Measurements from ENCODE around the gene CTU1. TPM values are rescaled to one million over a fixed set of nuclear protein-coding genes. Genes with fewer than 3 reads are reported as not detected.

Gene CTU1
- total RNA-seq, 3 donors from 2014 or later: 24.1 to 29.3 (median 27.7) TPM

DNA sequence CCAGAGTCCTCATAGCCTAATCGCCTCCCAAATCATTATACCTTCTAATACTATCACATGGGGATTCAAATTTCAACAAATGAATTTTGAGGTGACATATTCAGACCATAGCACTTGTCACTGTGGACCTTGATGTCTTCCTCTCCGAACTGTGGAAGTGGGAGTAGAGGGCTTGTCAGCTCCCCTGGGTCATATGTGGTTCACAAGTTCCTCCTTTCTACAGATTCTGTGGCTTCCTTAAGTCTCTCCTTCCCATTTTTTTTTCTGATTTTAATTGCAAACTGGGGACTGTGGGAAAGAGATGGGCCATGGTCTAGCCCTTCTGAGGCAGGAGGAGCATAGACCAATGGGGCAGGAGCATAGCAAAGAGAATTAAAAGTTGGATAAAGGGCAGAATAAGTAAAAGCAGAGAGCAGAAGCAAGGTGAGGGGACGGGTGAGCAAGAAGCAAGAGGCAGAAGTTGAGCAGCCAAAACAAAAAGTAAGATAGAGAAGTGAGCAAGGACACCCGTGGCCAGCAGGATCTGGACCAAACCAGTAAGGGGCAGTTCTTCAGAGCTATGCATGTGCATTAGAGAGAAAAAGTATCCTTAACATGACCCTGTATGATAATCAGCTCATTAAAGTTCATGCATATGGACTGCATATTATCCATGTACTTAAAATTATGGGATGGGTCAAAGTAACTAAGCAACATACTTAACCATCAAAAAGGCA lies 31.2 kb upstream of the CTU1 start:
- DNase-seq: no peak
- no peak for ATAC-seq
- peaks cover 5% of the 10 kb centered on the region for H3K27me3 Mint-ChIP-seq (ENCODE audit: low read depth)
- H3K9me3 Mint-ChIP-seq: no peaks in the 10 kb centered on the region
- no peak overlapping the region for H3K4me3 Mint-ChIP-seq
- H3K36me3 Mint-ChIP-seq (ENCODE audit: insufficient read depth): no peaks in the 10 kb centered on the region
- H3K4me1 Mint-ChIP-seq (ENCODE audit: low read depth): peaks cover 23% of the 10 kb centered on the region

DNA sequence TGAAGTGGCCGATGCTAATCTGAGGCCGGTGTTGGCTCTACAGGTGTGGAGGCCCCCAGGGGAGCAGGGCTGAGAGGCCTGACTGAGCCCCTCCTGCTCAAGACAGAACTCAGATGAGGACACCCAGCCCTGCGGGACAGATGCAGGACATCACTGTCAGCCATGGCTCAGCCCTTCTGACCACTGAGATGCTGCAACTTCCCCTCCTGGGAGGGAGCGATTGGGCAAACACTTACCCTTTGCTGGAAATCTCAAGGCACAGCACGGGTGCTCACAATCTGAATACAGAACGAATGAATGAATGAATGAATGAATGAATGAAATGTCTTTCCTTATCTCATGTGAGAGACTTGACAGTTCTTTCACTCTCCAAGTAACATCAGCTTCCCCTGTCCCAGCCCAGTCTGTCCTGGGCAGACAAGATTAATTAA lies 30.4 kb upstream of the CTU1 start:
- Mint-ChIP-seq H3K27me3 (ENCODE audit: low read depth) (peaks cover 5% of the 10 kb centered on the region), H3K9me3 (no peaks in the 10 kb centered on the region), H3K4me1 (ENCODE audit: low read depth) (peaks cover 23% of the 10 kb centered on the region), H3K4me3 (no peak overlapping the region), H3K36me3 (ENCODE audit: insufficient read depth) (no peaks in the 10 kb centered on the region)
- DNase-seq (no peak), ATAC-seq (no peak)

DNA sequence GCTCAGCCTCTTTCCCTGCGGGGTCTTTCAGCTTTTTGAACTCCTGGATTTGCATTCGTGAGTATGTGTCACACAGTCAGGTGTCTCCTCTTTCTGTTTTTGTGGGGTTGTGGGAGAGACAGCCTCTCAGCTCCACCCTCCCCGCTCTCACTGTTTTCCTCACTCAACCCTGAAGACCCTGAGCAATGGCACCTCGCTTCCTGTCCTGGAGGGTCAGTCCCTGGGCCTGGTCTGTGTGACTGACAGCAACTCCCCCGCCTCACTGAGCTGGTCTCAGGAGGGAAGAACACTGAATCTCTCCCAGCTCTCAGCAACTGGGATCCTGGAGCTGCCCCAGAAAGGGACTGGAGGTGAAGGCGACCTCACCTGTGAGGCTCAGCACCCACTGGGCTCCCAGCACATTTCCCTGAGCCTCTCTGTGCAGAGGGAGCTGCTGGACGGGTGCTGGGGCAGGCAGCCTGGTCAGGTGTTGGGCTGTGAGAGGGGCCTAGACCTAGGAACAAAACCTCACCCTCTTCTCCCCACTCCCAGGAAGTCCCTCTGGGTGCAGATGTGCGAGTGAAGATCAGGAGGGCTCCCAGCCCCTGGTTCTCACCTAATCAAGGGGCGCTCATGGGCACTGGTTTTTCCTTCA lies 29.7 kb upstream of the CTU1 start:
- DNase-seq (no peak), ATAC-seq (no peak)
- Mint-ChIP-seq H3K27me3 (ENCODE audit: low read depth) (peaks cover 5% of the 10 kb centered on the region), H3K9me3 (no peaks in the 10 kb centered on the region), H3K36me3 (ENCODE audit: insufficient read depth) (no peaks in the 10 kb centered on the region), H3K4me3 (no peak overlapping the region), H3K4me1 (ENCODE audit: low read depth) (peaks cover 23% of the 10 kb centered on the region)

DNA sequence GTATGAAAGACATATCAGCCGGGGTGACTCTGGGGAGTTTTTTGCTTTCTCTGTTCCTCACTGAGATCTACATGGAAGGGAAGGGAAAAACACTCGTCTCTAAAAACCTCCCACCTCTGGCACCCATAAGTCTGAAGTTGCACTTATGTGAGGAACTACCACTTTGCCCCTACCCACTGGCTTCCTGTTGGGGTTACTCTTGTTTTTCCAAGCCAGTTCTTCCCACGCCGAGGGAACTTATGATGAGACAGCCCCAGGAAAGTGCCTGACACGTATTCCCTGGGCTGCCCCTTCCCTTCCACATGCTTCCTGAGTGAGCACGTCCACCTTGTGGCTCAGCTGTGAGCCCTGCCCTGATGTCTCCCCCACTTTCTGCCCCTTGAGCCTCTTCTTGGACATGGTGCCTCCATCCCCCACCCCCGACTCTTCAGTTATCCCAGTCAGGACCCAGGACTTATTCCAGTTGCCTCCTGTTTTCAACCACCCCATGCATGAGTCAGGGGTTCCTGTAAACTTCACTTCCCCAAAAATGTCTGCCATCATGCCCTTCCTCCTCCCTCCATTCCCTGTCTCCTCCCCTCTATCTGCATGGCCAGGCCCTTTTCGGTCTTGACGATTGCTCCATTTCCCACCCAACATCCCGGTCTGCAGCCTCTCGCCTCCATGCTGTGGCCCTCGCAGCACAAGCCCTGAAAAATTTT lies 28.8 kb upstream of the CTU1 start:
- Mint-ChIP-seq H3K4me1 (ENCODE audit: low read depth) (peaks cover 30% of the 10 kb centered on the region), H3K4me3 (no peak overlapping the region), H3K9me3 (no peaks in the 10 kb centered on the region), H3K27me3 (ENCODE audit: low read depth) (peaks cover 5% of the 10 kb centered on the region), H3K36me3 (ENCODE audit: insufficient read depth) (no peaks in the 10 kb centered on the region)
- DNase-seq (no peak), ATAC-seq (no peak)

DNA sequence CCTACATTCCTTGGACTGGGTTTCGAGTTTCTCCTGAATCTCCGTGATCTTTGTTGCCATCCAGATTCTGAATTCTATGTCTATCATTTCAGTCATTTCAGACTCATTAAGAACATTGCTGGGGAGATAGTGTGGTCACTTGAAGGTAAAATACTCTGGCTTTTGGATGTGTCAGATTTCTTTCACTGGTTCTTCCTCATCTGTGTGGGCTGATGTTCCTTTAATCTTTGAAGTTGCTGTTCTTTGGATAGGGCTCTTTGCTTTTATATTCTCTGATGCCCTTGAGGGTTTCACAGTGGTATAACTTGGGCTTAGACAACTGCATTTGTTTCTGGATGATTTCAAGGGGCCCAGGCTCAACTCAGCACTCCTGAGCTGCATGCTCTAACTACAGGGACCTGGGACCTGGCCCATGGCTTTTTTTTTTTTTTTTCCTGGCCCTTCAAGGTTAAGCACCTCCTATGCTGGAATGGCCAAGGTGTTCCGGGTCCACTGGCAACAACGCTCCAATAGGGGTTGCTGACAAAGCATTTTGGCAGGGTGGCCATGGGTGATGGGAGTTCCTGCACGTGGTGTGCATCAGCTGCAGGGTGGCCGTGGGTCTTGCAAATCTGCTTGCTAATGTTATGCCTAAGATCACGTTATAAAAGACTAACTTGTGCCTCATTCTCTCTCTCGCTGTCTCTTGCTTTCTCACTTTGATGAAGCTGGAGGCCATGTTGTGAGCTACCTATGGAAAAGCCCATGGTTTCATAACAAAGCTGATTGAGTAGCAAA lies 28.0 kb upstream of the CTU1 start:
- H3K4me1 Mint-ChIP-seq (ENCODE audit: low read depth): peaks cover 36% of the 10 kb centered on the region

GRCh38 chr19:51135004-51135403 lies 26.8 kb upstream of the CTU1 start:
- H3K36me3 Mint-ChIP-seq (ENCODE audit: insufficient read depth): no peaks in the 10 kb centered on the region
- no peak for DNase-seq
- no peak for ATAC-seq
- H3K4me1 Mint-ChIP-seq (ENCODE audit: low read depth): peaks cover 47% of the 10 kb centered on the region
- H3K4me3 Mint-ChIP-seq: no peak overlapping the region
- H3K9me3 Mint-ChIP-seq: no peaks in the 10 kb centered on the region
- peaks cover 4% of the 10 kb centered on the region for H3K27me3 Mint-ChIP-seq (ENCODE audit: low read depth)

More for the DNA sequence above, 28.0 kb upstream of the CTU1 start:
- no peaks in the 10 kb centered on the region for H3K9me3 Mint-ChIP-seq
- DNase-seq: no peak
- no peak for ATAC-seq
- H3K36me3 Mint-ChIP-seq (ENCODE audit: insufficient read depth): no peaks in the 10 kb centered on the region
- H3K4me3 Mint-ChIP-seq: no peak overlapping the region
- H3K27me3 Mint-ChIP-seq (ENCODE audit: low read depth): peaks cover 5% of the 10 kb centered on the region

- ATAC-seq: peak; percentile 42 to 47
- H3K4me1 Mint-ChIP-seq (ENCODE audit: low read depth): peaks cover 60% of the 10 kb centered on the region
These were observed 23.8 kb upstream of the CTU1 start for GRCh38 chr19:51131780-51132680.

GRCh38 chr19:51129716-51130115 lies 21.5 kb upstream of the CTU1 start:
- Mint-ChIP-seq H3K27me3 (ENCODE audit: low read depth) (peaks cover 4% of the 10 kb centered on the region), H3K4me3 (no peak overlapping the region), H3K9me3 (no peaks in the 10 kb centered on the region), H3K36me3 (ENCODE audit: insufficient read depth) (no peaks in the 10 kb centered on the region), H3K4me1 (ENCODE audit: low read depth) (peaks cover 67% of the 10 kb centered on the region)
- no peak for ATAC-seq
- DNase-seq: no peak

More at GRCh38 chr19:51131780-51132680, 23.8 kb upstream of the CTU1 start:
- no peaks in the 10 kb centered on the region for H3K9me3 Mint-ChIP-seq
- H3K36me3 Mint-ChIP-seq (ENCODE audit: insufficient read depth): no peaks in the 10 kb centered on the region
- DNase-seq: no peak
- peak overlapping the region; percentile 59 for H3K4me3 Mint-ChIP-seq
- peaks cover 4% of the 10 kb centered on the region for H3K27me3 Mint-ChIP-seq (ENCODE audit: low read depth)

DNA sequence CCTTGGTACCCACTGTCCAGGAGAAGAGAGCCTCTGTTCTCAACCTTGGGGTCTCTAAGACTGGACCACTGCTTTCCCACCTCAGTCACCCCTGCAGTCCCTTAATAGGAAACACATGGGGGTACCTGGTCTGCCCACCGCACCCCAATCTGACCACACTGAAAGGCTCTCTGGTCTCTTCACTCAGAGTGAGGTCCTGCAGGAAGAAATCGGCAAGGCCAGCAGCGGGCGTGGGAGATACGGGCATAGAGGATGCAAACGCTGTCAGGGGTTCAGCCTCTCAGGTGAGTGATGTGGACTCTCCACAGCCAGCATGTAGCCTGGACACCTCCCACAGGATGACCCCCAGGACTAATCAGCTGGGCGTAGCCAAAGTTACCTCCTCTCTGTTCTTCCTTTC lies 20.0 kb upstream of the CTU1 start:
- DNase-seq (no peak), ATAC-seq (no peak)
- Mint-ChIP-seq H3K27me3 (ENCODE audit: low read depth) (peaks cover 4% of the 10 kb centered on the region), H3K4me1 (ENCODE audit: low read depth) (peaks cover 82% of the 10 kb centered on the region), H3K36me3 (ENCODE audit: insufficient read depth) (no peaks in the 10 kb centered on the region), H3K9me3 (no peaks in the 10 kb centered on the region), H3K4me3 (peak overlapping the region; percentile 37)

- H3K4me3 Mint-ChIP-seq: no peak overlapping the region
- H3K4me1 Mint-ChIP-seq (ENCODE audit: low read depth): peaks cover 86% of the 10 kb centered on the region
- H3K36me3 Mint-ChIP-seq (ENCODE audit: insufficient read depth): no peaks in the 10 kb centered on the region
- H3K27me3 Mint-ChIP-seq (ENCODE audit: low read depth): peaks cover 4% of the 10 kb centered on the region
- H3K9me3 Mint-ChIP-seq: no peaks in the 10 kb centered on the region
- no peak for DNase-seq
- peak; percentile 26 to 28 for ATAC-seq
These were observed 19.5 kb upstream of the CTU1 start for GRCh38 chr19:51127755-51128154.

GRCh38 chr19:51127032-51127431 lies 18.8 kb upstream of the CTU1 start:
- Mint-ChIP-seq H3K4me1 (ENCODE audit: low read depth) (peaks cover 87% of the 10 kb centered on the region), H3K36me3 (ENCODE audit: insufficient read depth) (no peaks in the 10 kb centered on the region), H3K27me3 (ENCODE audit: low read depth) (peaks cover 4% of the 10 kb centered on the region), H3K9me3 (no peaks in the 10 kb centered on the region), H3K4me3 (peak overlapping the region; percentile 11)
- DNase-seq (no peak), ATAC-seq (no peak)

GRCh38 chr19:51125421-51126075 lies 17.3 kb upstream of the CTU1 start:
- no peak for DNase-seq
- H3K4me1 Mint-ChIP-seq (ENCODE audit: low read depth): peaks cover 85% of the 10 kb centered on the region
- ATAC-seq: no peak

DNA sequence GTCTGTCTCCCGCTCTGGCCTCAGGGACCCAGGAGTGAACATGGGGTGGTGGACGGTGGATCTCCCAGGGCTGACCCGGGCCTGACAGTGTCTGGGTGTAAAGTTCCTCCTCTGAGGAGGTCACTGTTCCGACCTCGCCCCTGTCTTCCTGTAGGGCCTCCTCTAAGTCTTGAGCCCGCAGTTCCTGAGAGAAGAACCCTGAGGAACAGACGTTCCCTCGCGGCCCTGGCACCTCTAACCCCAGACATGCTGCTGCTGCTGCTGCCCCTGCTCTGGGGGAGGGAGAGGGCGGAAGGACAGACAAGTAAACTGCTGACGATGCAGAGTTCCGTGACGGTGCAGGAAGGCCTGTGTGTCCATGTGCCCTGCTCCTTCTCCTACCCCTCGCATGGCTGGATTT lies 16.5 kb upstream of the CTU1 start, which contains the start of gene SIGLEC9:
SIGLEC9 (plus strand) TSS at position 178 of the 400 bp plus-strand sequence; CDS start at position 247, 69 bp downstream.
- no peaks in the 10 kb centered on the region for H3K9me3 Mint-ChIP-seq
- no peaks in the 10 kb centered on the region for H3K27me3 Mint-ChIP-seq (ENCODE audit: low read depth)
- peaks cover 77% of the 10 kb centered on the region for H3K4me1 Mint-ChIP-seq (ENCODE audit: low read depth)
- peak within 1 kb of the TSS; percentile 54 for H3K4me3 Mint-ChIP-seq
- DNase-seq (no peak), ATAC-seq (no peak)
- no peaks in the 10 kb centered on the region for H3K36me3 Mint-ChIP-seq (ENCODE audit: insufficient read depth)

More at GRCh38 chr19:51125421-51126075, 17.3 kb upstream of the CTU1 start:
- peaks cover under 1% of the 10 kb centered on the region for H3K27me3 Mint-ChIP-seq (ENCODE audit: low read depth)
- peak overlapping the region; percentile 54 for H3K4me3 Mint-ChIP-seq
- no peaks in the 10 kb centered on the region for H3K9me3 Mint-ChIP-seq
- no peaks in the 10 kb centered on the region for H3K36me3 Mint-ChIP-seq (ENCODE audit: insufficient read depth)

Measured in activated T-cell treated with anti-CD3 and anti-CD28 coated beads, Interleukin-2, amount 50 U/mL, for 4 hours (primary cell).